Measurements from ENCODE around the gene FALEC.

Gene FALEC

GRCh38 chr1:150512846-150513245, 2.7 kb upstream of the FALEC start:
- no peak for DNase-seq

DNA sequence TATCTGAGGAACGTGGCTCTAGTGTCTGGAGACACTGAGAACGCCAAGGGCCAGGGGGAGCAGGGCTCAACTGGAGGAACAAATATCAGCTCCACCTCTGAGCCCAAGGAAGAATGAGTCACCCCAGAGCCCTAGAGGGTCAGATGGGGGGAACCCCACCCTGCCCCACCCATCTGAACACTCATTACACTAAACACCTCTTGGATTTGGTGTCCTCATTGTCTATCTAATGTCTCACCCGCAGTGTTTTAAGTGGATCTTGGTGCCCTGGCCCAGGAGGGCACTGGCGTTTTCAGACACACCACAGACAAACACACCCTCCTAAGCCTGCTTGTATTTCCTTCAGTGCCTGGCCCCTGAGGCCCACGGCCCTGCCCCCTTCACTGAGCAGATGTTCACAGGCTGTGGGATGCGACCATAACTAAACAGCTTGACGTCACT, 2.2 kb upstream of the FALEC start:
- no peak for DNase-seq

- DNase-seq, result no peak
Observed at GRCh38 chr1:150514260-150514659, 1.3 kb upstream of the FALEC start.

- no peak for DNase-seq
Observed at GRCh38 chr1:150514913-150515327, 632 bp upstream of the FALEC start.

- DNase-seq, result no peak
Observed at GRCh38 chr1:150516050-150516591, 569 bp downstream of the FALEC start.

GRCh38 chr1:150516616-150517015, 1.1 kb downstream of the FALEC start:
- DNase-seq, result no peak

- DNase-seq, result no peak
Observed at GRCh38 chr1:150521196-150521968, 5.8 kb downstream of the FALEC start.

DNA sequence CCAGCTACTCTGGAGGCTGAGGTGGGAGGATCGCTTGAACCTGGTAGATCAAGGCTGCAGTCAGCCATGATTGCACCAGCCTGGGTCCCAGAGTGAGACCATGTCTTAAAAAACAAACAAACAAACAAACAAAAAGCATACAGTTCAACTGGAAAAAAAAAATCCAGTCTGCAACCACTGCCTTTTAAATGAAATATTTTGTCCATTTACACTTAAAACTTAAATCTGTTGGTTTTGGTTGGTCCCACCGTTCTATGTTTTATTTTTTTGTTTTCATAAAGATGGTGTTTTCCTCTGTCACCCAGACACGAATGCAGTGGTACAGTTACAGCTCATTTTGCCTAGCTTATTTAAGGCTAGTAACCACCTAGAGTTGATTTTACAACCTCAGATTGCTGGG, 9.8 kb downstream of the FALEC start:
- no peak for DNase-seq

- no peak for DNase-seq
Observed at GRCh38 chr1:150528196-150528595, 12.6 kb downstream of the FALEC start.

GRCh38 chr1:150529017-150529416, 13.5 kb downstream of the FALEC start:
- DNase-seq, result no peak

GRCh38 chr1:150530491-150531159, 15.1 kb downstream of the FALEC start:
- DNase-seq, result no peak

GRCh38 chr1:150532860-150533259, 17.3 kb downstream of the FALEC start:
- DNase-seq, result no peak

- DNase-seq, result no peak
Observed at GRCh38 chr1:150534002-150534401, 18.4 kb downstream of the FALEC start.

GRCh38 chr1:150535511-150536287, 20.1 kb downstream of the FALEC start:
- DNase-seq, result no peak

- DNase-seq, result no peak
Observed at GRCh38 chr1:150536836-150537731, 21.5 kb downstream of the FALEC start.

DNA sequence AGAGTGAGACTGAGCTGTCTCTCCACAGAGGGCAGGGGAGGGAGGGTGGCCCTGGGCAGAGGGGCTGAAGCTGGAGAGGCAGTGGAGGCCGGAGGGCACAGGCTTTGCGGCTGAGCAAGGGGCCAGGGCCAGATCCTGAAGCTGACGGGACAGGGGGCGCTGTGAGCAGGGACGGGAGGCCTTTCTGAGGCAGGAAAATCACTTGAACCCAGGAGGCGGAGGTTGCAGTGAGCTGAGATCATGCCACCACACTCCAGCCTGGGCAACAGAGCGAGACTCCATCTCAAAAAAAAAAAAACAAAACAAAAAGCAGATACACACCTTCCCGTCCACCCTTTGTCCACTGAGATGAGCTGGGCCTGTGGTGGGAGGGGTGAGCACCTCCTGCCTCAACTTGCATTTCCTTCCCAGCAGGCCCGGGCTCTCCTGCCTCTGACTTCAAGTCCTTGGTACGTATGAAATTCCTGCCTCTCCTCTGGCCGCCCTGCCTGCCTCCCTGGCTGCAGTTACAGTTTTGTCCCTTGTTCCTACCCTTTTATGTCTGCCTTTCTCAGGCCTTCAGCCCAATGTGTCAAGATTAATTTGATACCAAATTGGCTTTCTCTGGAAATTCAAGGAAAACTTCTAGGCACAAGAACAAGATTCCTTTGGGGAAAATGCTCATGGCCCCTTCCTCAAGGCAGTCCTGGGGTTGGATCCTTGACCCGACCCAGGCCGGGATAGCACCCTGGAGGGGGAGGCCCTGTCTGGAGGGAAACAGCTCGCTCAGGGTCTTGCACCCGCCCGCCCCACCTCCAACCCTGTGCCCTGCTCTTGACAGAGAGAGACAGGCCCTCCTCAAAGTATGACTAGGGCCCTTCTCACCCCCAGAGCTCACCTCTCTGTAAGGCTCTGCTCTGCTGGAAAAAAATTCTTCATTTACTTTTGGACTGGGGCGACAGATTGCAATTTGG, 22.5 kb downstream of the FALEC start:
- no peak for DNase-seq

DNA sequence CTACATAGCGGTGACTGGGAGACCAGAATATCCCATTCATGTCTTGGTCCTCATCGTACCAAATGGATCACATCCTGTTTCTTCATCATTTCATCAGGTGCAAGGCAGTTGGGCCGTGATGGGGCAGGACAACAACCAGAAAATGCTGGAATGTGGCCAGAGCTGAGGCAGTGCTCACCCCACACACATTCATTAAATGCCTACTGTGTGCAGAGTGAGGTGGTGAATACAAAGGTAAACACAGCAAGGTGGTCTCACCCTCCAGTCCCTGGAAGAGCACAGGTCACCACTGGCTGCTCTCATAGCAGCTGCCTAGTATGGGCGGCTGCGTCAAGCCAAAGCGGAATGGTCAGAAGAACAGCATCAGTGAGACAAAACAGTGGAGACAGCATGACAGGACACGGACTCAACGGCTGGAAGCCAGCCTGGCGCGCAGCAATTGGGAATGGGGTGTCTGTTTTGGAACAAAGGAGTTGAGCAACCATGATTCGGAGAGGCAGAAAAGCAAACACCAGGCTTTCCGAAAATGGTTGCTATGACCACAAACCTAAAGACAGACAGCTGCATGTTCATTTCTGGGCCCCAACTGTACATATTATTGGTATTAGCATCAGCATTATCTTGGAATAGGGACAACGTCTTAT, 28.1 kb downstream of the FALEC start:
- DNase-seq, result no peak

GRCh38 chr1:150544204-150544603, 28.7 kb downstream of the FALEC start:
- no peak for DNase-seq

GRCh38 chr1:150545486-150546032, 30.0 kb downstream of the FALEC start:
- DNase-seq, result no peak

DNA sequence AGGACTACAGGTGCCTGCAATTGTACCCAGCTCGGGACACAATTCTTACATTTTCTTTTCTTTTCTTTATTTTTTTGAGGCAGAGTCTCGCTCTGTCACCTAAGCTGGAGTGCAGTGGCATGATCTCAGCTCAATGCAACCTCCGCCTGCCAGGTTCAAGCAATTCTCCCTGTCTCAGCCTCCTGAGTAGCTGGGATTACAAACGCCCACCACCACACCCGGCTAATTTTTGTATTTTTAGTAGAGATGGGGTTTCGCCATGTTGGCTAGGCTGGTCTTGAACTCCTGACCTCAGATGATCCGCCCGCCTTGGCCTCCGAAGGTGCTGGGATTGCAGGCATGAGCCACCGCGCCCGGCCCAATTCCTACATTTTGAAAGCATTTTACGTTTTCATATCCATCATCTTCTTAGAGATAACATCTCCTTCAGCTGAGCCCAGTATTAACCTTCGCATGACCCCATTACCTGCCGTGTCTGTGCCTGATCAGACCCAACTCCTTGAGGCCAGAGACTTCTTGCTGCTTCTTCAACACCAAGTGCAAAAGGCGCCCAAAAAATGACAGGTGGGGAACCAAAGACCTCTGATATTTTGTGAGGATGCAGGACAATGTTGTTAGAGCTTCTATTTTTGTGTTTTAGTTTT, 30.9 kb downstream of the FALEC start:
- no peak for DNase-seq
